OCI-LY7 (cell line): ENCODE results near the gene ARHGAP35.

Experiments used
- EZH2phosphoT487 ChIP-seq: fragments of 200-600 bp; sonication (generic); IDR thresholded peaks from 2 replicates; pipeline ENCODE4 v1.6.1; 2018; ENCODE audit warnings: low read depth, borderline replicate concordance, mild to moderate bottlenecking, mixed run types, antibody characterized with exemption, low read length, moderate library complexity, mixed read lengths
- TF ChIP-seq, protein P1 (sequence below): fragments of 200-600 bp; sonication (generic); conservative IDR thresholded peaks from 2 replicates; pipeline ENCODE4 v1.5.1; 2014; ENCODE audit warnings: mild to moderate bottlenecking, antibody characterized with exemption, low read length, moderate library complexity, mixed read lengths

GRCh38 chr19:46818812-46819211 is 42.0 kb upstream of the ARHGAP35 start:
- TF ChIP-seq, protein P1, sequence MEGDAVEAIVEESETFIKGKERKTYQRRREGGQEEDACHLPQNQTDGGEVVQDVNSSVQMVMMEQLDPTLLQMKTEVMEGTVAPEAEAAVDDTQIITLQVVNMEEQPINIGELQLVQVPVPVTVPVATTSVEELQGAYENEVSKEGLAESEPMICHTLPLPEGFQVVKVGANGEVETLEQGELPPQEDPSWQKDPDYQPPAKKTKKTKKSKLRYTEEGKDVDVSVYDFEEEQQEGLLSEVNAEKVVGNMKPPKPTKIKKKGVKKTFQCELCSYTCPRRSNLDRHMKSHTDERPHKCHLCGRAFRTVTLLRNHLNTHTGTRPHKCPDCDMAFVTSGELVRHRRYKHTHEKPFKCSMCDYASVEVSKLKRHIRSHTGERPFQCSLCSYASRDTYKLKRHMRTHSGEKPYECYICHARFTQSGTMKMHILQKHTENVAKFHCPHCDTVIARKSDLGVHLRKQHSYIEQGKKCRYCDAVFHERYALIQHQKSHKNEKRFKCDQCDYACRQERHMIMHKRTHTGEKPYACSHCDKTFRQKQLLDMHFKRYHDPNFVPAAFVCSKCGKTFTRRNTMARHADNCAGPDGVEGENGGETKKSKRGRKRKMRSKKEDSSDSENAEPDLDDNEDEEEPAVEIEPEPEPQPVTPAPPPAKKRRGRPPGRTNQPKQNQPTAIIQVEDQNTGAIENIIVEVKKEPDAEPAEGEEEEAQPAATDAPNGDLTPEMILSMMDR = no peak
- TF ChIP-seq EZH2phosphoT487 = no peak
